ENCODE results near the gene ARHGAP24.

GRCh38 chr4:85787133-85787532 lies 312.2 kb downstream of the ARHGAP24 start:
- TF ChIP-seq FOXP2 (optimal IDR thresholded peaks at IDR 0.05; ENCODE audit: borderline replicate concordance, extremely low read depth, extremely low read length, insufficient read depth), result no peak
- TF ChIP-seq POLR2AphosphoS5 (IDR thresholded peaks at IDR 0.05; ENCODE audit: low read depth, low read length), result no peak
- no peak for TF ChIP-seq SIN3A (IDR thresholded peaks at IDR 0.05; ENCODE audit: borderline replicate concordance, insufficient read depth, low read length)
